K562 (cell line): ENCODE measurements around the gene PRELID2. TPM values are rescaled to one million over a fixed set of nuclear protein-coding genes. Genes with fewer than 3 reads are reported as not detected.

Experiments
- ATAC-seq: fragments of 200-7000 bp; cut with Tn5 transposase; 3 replicates; pipeline ENCODE4 v1.9.1; 2020; ENCODE audit warnings: moderate library complexity
- BruUV-seq: library from RNA; stranded (reverse); fragments of 400-500 nt; replicated peaks from 2 replicates; lab custom pipeline; 2021; lab: Mats Ljungman, UMichigan
- CTCF ChIA-PET: fragments of 300-600 bp; formaldehyde crosslinking; extraction: SDS; loops from one replicate; lab custom pipeline; 2021; ENCODE audit warnings: low intra/inter-chr PET ratio; lab: Yijun Ruan, JAX
- POLR2A ChIA-PET: fragments of 300-600, 350-650 bp; sonication (Branson Sonifier 250); formaldehyde crosslinking; extraction: SDS; loops from one replicate; lab custom pipeline; 2021; ENCODE audit warnings: antibody characterized with exemption, inconsistent platforms; lab: Yijun Ruan, JAX
- DNase-seq, 4 experiments: peaks; one replicate each; pipeline versions ENCODE4 v3.0.0 to v3.0.0-alpha.2; 2011 to 2018; ENCODE audit warnings: low spot score in 3 of 4, mixed read lengths in 3 of 4; ENCODE audit errors: extremely low read depth in 1 of 4
- FAIRE-seq: peaks from 2 replicates; lab custom pipeline; 2011; peaks lifted over from hg19 to GRCh38; lab: Jason Lieb, UNC
- H2AFZ ChIP-seq: 2 replicates; pipeline ENCODE4 v1.6.0; 2011; ENCODE audit warnings: low read depth, low read length, control low read depth, inconsistent platforms
- H3K27ac ChIP-seq: fragments of 200-600 bp; 3 replicates; pipeline ENCODE4 v1.8.0; 2011; ENCODE audit warnings: low read depth, mild to moderate bottlenecking, control low read depth, inconsistent platforms, low read length, moderate library complexity, mixed read lengths; ENCODE audit errors: extremely low read depth
- H3K27me3 ChIP-seq, 2 experiments: fragments of 300-600 bp in 1 of 2; 2 replicates in 1 of 2; 3 replicates in 1 of 2; pipeline versions ENCODE4 v1.6.0 to v1.8.0; 2011; ENCODE audit warnings: inconsistent platforms in 2 of 2, low read length in 2 of 2, mild to moderate bottlenecking in 1 of 2, mixed read lengths in 1 of 2, moderate library complexity in 1 of 2; ENCODE audit not compliant: control insufficient read depth in 2 of 2, insufficient read depth in 2 of 2
- H3K36me3 ChIP-seq: fragments of 300-600 bp; 3 replicates; pipeline ENCODE4 v1.8.0; 2011; ENCODE audit warnings: mild to moderate bottlenecking, low read length, inconsistent platforms; ENCODE audit not compliant: control insufficient read depth, insufficient read depth
- H3K4me1 ChIP-seq, 2 experiments: fragments of 200-600 bp in 1 of 2; replicated peaks in 1 of 2; 2 replicates in 1 of 2; 3 replicates in 1 of 2; pipeline versions ENCODE4 v1.5.1 to v1.8.0; 2011; ENCODE audit warnings: inconsistent platforms in 2 of 2, low read length in 2 of 2, mild to moderate bottlenecking in 1 of 2, mixed read lengths in 1 of 2, moderate library complexity in 1 of 2; ENCODE audit not compliant: control insufficient read depth in 2 of 2, insufficient read depth in 2 of 2
- H3K4me2 ChIP-seq: 2 replicates; pipeline ENCODE4 v1.6.1; 2011; ENCODE audit warnings: low read length, control low read depth, inconsistent platforms, mixed read lengths; ENCODE audit not compliant: insufficient read depth
- H3K4me3 ChIP-seq: fragments of 200-600 bp; sonication (generic), shearing (Covaris generic); 2 replicates; pipeline ENCODE4 v1.5.1; 2016; ENCODE audit warnings: control low read depth, inconsistent platforms
- H3K79me2 ChIP-seq: fragments of 200-600 bp; 3 replicates; pipeline ENCODE4 v1.8.0; 2011; ENCODE audit warnings: low read length, inconsistent platforms; ENCODE audit not compliant: control insufficient read depth, insufficient read depth
- H3K9ac ChIP-seq, 2 experiments: 2 replicates each; pipeline versions ENCODE4 v1.6.0 to v1.6.1; 2011; ENCODE audit warnings: low read depth in 2 of 2, low read length in 2 of 2, control low read depth in 1 of 2, inconsistent platforms in 1 of 2, mild to moderate bottlenecking in 1 of 2, mixed read lengths in 1 of 2; ENCODE audit not compliant: insufficient read depth in 1 of 2
- H3K9me1 ChIP-seq: one replicate; pipeline ENCODE4 v1.6.0; 2011; ENCODE audit warnings: inconsistent platforms, mild to moderate bottlenecking, low read length, moderate library complexity; ENCODE audit not compliant: control insufficient read depth, insufficient read depth
- H3K9me3 ChIP-seq: replicated peaks from 2 replicates; pipeline ENCODE4 v1.5.1; 2011; ENCODE audit warnings: low read depth, low read length, inconsistent platforms; ENCODE audit not compliant: control insufficient read depth, insufficient read depth
- H4K20me1 ChIP-seq: replicated peaks from 2 replicates; pipeline ENCODE4 v1.6.1; 2011; ENCODE audit warnings: low read length, inconsistent platforms, mixed read lengths; ENCODE audit not compliant: control insufficient read depth, insufficient read depth
- HCFC1 ChIP-seq: IDR thresholded peaks from 2 replicates; pipeline ENCODE4 v1.6.1; 2012; ENCODE audit warnings: low read depth, low read length, improper control_type of control experiment
- IRF2 ChIP-seq: sonication (generic); formaldehyde crosslinking; IDR thresholded peaks from 2 replicates; pipeline ENCODE4 v1.8.1; 2022; ENCODE audit warnings: mild to moderate bottlenecking, missing genetic modification reagents
- KLF10 ChIP-seq: fragments of 250-450 bp; sonication (Bioruptor Pico); IDR thresholded peaks from 2 replicates; pipeline ENCODE4 v1.6.1; 2021; ENCODE audit warnings: matching md5 sums
- MEIS2 ChIP-seq: fragments of 450-650 bp; IDR thresholded peaks from 2 replicates; pipeline ENCODE4 v1.6.1; 2014; ENCODE audit warnings: mild to moderate bottlenecking; ENCODE audit not compliant: partially characterized antibody
- NR0B1 ChIP-seq: fragments of 450-650 bp; IDR thresholded peaks from one replicate; pipeline ENCODE4 v1.6.1; 2018; ENCODE audit warnings: mild to moderate bottlenecking, moderate library complexity; ENCODE audit not compliant: partially characterized antibody
- PPARD ChIP-seq: fragments of 250-450 bp; sonication (Bioruptor Pico); IDR thresholded peaks from 2 replicates; pipeline ENCODE4 v1.8.0; 2022; ENCODE audit warnings: inconsistent platforms, mild to moderate bottlenecking, moderate library complexity
- PURB ChIP-seq: sonication (generic); formaldehyde crosslinking; IDR thresholded peaks from 2 replicates; pipeline ENCODE4 v1.9.0; 2021; ENCODE audit warnings: low read depth, mild to moderate bottlenecking, missing genetic modification reagents
- SIX5 ChIP-seq, 2 experiments: IDR thresholded peaks; 2 replicates each; pipeline ENCODE4 v1.6.1; 2011; ENCODE audit warnings: low read length in 2 of 2, borderline replicate concordance in 1 of 2, low read depth in 1 of 2, mild to moderate bottlenecking in 1 of 2, moderate library complexity in 1 of 2; ENCODE audit not compliant: insufficient read depth in 1 of 2
- THAP12 ChIP-seq: fragments of 250-450 bp; sonication (Bioruptor Pico); IDR thresholded peaks from 2 replicates; pipeline ENCODE4 v1.9.0; 2021; ENCODE audit warnings: mild to moderate bottlenecking, inconsistent platforms
- ZBTB43 ChIP-seq: sonication (generic); formaldehyde crosslinking; IDR thresholded peaks from 2 replicates; pipeline ENCODE4 v1.8.0; 2023; ENCODE audit warnings: mild to moderate bottlenecking, missing genetic modification reagents
- ZC3H11A ChIP-seq: IDR thresholded peaks from 2 replicates; pipeline ENCODE4 v1.6.1; 2012; ENCODE audit warnings: low read depth, low read length, improper control_type of control experiment
- ZNF197 ChIP-seq: fragments of 200-800 bp; sonication (Bioruptor generic); IDR thresholded peaks from 2 replicates; pipeline ENCODE4 v1.6.1; 2016; ENCODE audit warnings: low read depth, missing genetic modification characterization, missing compliant biosample characterization
- ZNF41 ChIP-seq: fragments of 250-450 bp; sonication (Bioruptor Pico); conservative IDR thresholded peaks from 2 replicates; pipeline ENCODE4 v1.4.0; 2020; ENCODE audit warnings: mild to moderate bottlenecking
- ZNF584 ChIP-seq: fragments of 200-800 bp; sonication (Bioruptor generic); IDR thresholded peaks from 2 replicates; pipeline ENCODE4 v1.6.1; 2016; ENCODE audit warnings: low read depth, mild to moderate bottlenecking, missing genetic modification characterization, missing compliant biosample characterization
- ZNF586 ChIP-seq: fragments of 450-650 bp; formaldehyde crosslinking; conservative IDR thresholded peaks from 2 replicates; pipeline ENCODE4 v1.4.0; 2020; ENCODE audit warnings: mild to moderate bottlenecking, moderate library complexity
- ZNF75A ChIP-seq: fragments of 450-650 bp; formaldehyde crosslinking; IDR thresholded peaks from 2 replicates; pipeline ENCODE4 v1.4.0; 2020; ENCODE audit warnings: mild to moderate bottlenecking
- WGBS: fragments of 100-300 bp; shearing (Covaris generic); methylation state at CpG from one replicate; pipeline ENCODE4 v1.1.6; 2016; ENCODE audit warnings: low coverage, mixed read lengths; ENCODE audit not compliant: insufficient coverage; ENCODE audit errors: missing lambda C conversion rate; 5-methylcytosine and 5-hydroxymethylcytosine counted together
- in situ Hi-C: fragments of 300-500 bp; cut with MboI; formaldehyde crosslinking; loops from 4 replicates; pipeline ENCODE4 v1.15.0; 2018; ENCODE audit warnings: inconsistent platforms, mixed read lengths
- intact Hi-C: fragments of 100-400 bp; cut with micrococcal nuclease; formaldehyde crosslinking; loops from 2 replicates; pipeline ENCODE4 v1.14.2; 2022
- polyA plus RNA-seq, 8 experiments: library from polyadenylated mRNA; depleted of rRNA in 4 of 8; stranded (reverse) in 5 of 8; unstranded in 3 of 8; fragments of >200 nt; fragmentation: Nextera tagmentation in 2 of 8; fragmentation: Illumina TruSeq in 1 of 8; extraction: Ambion mirVana in 2 of 8; extraction: Trizol in 1 of 8; gene quantifications; 2 replicates each; pipeline versions ENCODE4 v1.2.1 to v1.2.3, GENCODE V29; 2011 to 2014; ENCODE audit warnings: inconsistent platforms in 1 of 8, missing spikeins in 1 of 8
- total RNA-seq, 7 experiments: library from RNA; depleted of rRNA in 6 of 7; stranded (reverse); fragments of >200 nt in 6 of 7; fragmentation: Illumina TruSeq in 2 of 7; extraction: Trizol in 2 of 7; gene quantifications; 2 replicates each; pipeline versions ENCODE4 v1.2.1 to v1.2.3, GENCODE V29; 2011 to 2021; ENCODE audit warnings: low replicate concordance in 1 of 7

Gene PRELID2
- total and polyA plus RNA-seq, 9 of the 15 experiments (the other 6 are each of a cell fraction or from before 2014, with no cell fraction given): 6.4 to 68.2 (median 28.8) TPM

DNA sequence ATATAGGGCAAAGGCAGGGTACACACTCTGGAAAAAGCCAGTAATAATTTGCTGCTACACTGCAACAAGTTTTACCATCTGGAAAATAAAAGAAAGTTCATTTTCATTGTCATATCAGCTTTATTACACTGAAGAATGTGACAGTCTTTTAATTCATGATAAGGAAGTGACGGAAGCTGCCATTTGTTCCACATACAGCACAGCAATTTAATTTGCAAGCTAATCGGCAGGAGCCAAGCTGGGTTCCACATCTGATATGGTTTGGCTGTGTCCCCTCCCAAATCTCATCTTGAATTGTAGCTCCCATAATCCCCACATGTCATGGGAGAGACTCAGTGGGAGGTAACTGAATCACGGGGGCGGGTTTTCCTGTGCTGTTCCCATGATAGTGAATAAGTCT lies 16.5 kb downstream of the PRELID2 start:
- H3K9me1 ChIP-seq: no peaks in the 10 kb centered on the region
- no peak overlapping the region for H2AFZ ChIP-seq
- DNase-seq (no peak), ATAC-seq (no peak), FAIRE-seq (no peak)
- no peaks in the 10 kb centered on the region for H3K9me3 ChIP-seq
- no peaks in the 10 kb centered on the region for H4K20me1 ChIP-seq
- intact Hi-C loops: no loop called here
- H3K4me3 ChIP-seq: no peak overlapping the region
- H3K27me3 ChIP-seq: no peaks in the 10 kb centered on the region
- TF ChIP-seq ZNF75A: no peak
- TF ChIP-seq IRF2 (CRISPR knock-in tag): no peak
- no peak for TF ChIP-seq NR0B1
- TF ChIP-seq ZNF586 (CRISPR knock-in tag): no peak
- no peak for TF ChIP-seq THAP12
- TF ChIP-seq ZC3H11A: no peak
- TF ChIP-seq ZNF41 (CRISPR knock-in tag): no peak
- no peak for TF ChIP-seq KLF10 (CRISPR knock-in tag)
- no peak for TF ChIP-seq ZNF584
- no peak for TF ChIP-seq SIX5 (IDR thresholded peaks at IDR 0.05; ENCODE audit: borderline replicate concordance in 1 of 2, insufficient read depth in 1 of 2, low read depth in 1 of 2, low read length in 2 of 2)
- no peak for TF ChIP-seq MEIS2
- no peak for TF ChIP-seq PURB (CRISPR knock-in tag)
- TF ChIP-seq PPARD (CRISPR knock-in tag): no peak
- no peak for TF ChIP-seq ZBTB43 (CRISPR knock-in tag)
- no peak for TF ChIP-seq HCFC1
- TF ChIP-seq ZNF197 (CRISPR knock-in tag): no peak
- TF ChIP-seq, all 486 proteins: peak for 0
- Histone ChIP-seq H3K27ac (no peak overlapping the region), H3K4me2 (no peak overlapping the region), H3K36me3 (peaks cover 33% of the 10 kb centered on the region), H3K79me2 (no peaks in the 10 kb centered on the region), H3K9ac (no peak overlapping the region), H3K4me1 (no peaks in the 10 kb centered on the region)
- BruUV-seq: no TSS peak
- in situ Hi-C loops: no loop called here
- ChIA-PET CTCF (no interaction called here), POLR2A (no interaction called here)
- 73% methylated on average over 4 of the region's 4 CpGs for WGBS
